HCT116 (cell line): ENCODE data around the gene PSMA6. TPM values are rescaled to one million over a fixed set of nuclear protein-coding genes. Genes with fewer than 3 reads are reported as not detected.

Source experiments
- ATAC-seq: fragments of 200-7000 bp; cut with Tn5 transposase; 2 replicates; pipeline ENCODE4 v1.9.1; 2020; ENCODE audit warnings: mild to moderate bottlenecking, moderate library complexity
- BruUV-seq: library from RNA; stranded (reverse); fragments of 400-500 nt; replicated peaks from 2 replicates; lab custom pipeline; 2021; lab: Mats Ljungman, UMichigan
- CTCF ChIA-PET: fragments of 300-600 bp; sonication (Branson Sonifier 250); formaldehyde crosslinking; loops from one replicate; lab custom pipeline; 2021; ENCODE audit warnings: antibody characterized with exemption; lab: Charles Lee
- POLR2A ChIA-PET: fragments of 300-600, 350-600 bp; sonication (Branson Sonifier 250); formaldehyde crosslinking; loops from one replicate; lab custom pipeline; 2021; ENCODE audit warnings: antibody characterized with exemption; lab: Charles Lee
- RAD21 ChIA-PET, 2 experiments: fragments of 300-600 bp; sonication (Branson Sonifier 250); formaldehyde crosslinking; loops; one replicate each; lab custom pipeline; 2023; ENCODE audit warnings: low total read pairs in 2 of 2; ENCODE audit not compliant: uncharacterized antibody in 2 of 2, unreplicated experiment in 2 of 2, low non-redundant PET in 1 of 2; lab: Charles Lee
- DNase-seq: peaks from one replicate; pipeline ENCODE4 v3.0.0-alpha.2; 2010; ENCODE audit warnings: low read depth, low spot score
- H2AFZ ChIP-seq: fragments of 200-600 bp; shearing (Covaris generic), sonication (generic); 2 replicates; pipeline ENCODE4 v1.6.1; 2017; ENCODE audit warnings: low read depth, mixed run types, mixed read lengths, antibody characterized with exemption, low read length; ENCODE audit not compliant: poor library complexity, severe bottlenecking
- H3K27ac ChIP-seq: 2 replicates; pipeline ENCODE4 v1.5.1; 2012; ENCODE audit warnings: low read depth, low read length
- H3K27me3 ChIP-seq: fragments of 200-600 bp; sonication (generic); 2 replicates; pipeline ENCODE4 v1.6.1; 2016; ENCODE audit warnings: mixed run types, low read length, mixed read lengths; ENCODE audit not compliant: insufficient read depth
- H3K36me3 ChIP-seq, 2 experiments: fragments of 200-500 bp in 1 of 2; fragments of 200-600 bp in 1 of 2; sonication (Bioruptor generic) in 1 of 2; sonication (generic) in 1 of 2; 2 replicates each; pipeline versions ENCODE4 v1.5.1 to v1.6.1; 2014 to 2016; ENCODE audit warnings: low read length in 2 of 2, inconsistent platforms in 1 of 2, mixed read lengths in 1 of 2, mixed run types in 1 of 2; ENCODE audit not compliant: insufficient read depth in 2 of 2, control insufficient read depth in 1 of 2
- H3K4me1 ChIP-seq, 2 experiments: fragments of 200-600 bp in 1 of 2; sonication (generic) in 1 of 2; 2 replicates each; pipeline versions ENCODE4 v1.5.1 to v1.6.1; 2012 to 2017; ENCODE audit warnings: low read length in 2 of 2, inconsistent platforms in 1 of 2, mild to moderate bottlenecking in 1 of 2, mixed read lengths in 1 of 2, mixed run types in 1 of 2, moderate library complexity in 1 of 2; ENCODE audit not compliant: insufficient read depth in 2 of 2, control insufficient read depth in 1 of 2
- H3K4me2 ChIP-seq: fragments of 200-600 bp; sonication (generic); 2 replicates; pipeline ENCODE4 v1.6.1; 2017; ENCODE audit warnings: mixed run types, low read length, mixed read lengths
- H3K4me3 ChIP-seq, 2 experiments: fragments of 200-600 bp in 1 of 2; sonication (generic) in 1 of 2; replicated peaks in 1 of 2; 2 replicates each; pipeline ENCODE4 v1.5.1; 2011 to 2016; ENCODE audit warnings: low read length in 2 of 2, control low read depth in 1 of 2, low read depth in 1 of 2, mild to moderate bottlenecking in 1 of 2, mixed read lengths in 1 of 2, mixed run types in 1 of 2
- H3K79me2 ChIP-seq: fragments of 200-600 bp; sonication (generic); 2 replicates; pipeline ENCODE4 v1.6.1; 2017; ENCODE audit warnings: mild to moderate bottlenecking, mixed run types, low read length, moderate library complexity, mixed read lengths; ENCODE audit not compliant: insufficient read depth
- H3K9ac ChIP-seq: fragments of 200-600 bp; sonication (generic); 2 replicates; pipeline ENCODE4 v1.6.1; 2016; ENCODE audit warnings: low read length, mixed read lengths
- H3K9me2 ChIP-seq: fragments of 200-600 bp; sonication (generic), shearing (Covaris generic); 2 replicates; pipeline ENCODE4 v1.6.1; 2017; ENCODE audit warnings: mixed run types, mild to moderate bottlenecking, moderate library complexity; ENCODE audit not compliant: insufficient read depth
- H3K9me3 ChIP-seq, 2 experiments: fragments of 200-500 bp in 1 of 2; fragments of 200-600 bp in 1 of 2; sonication (Bioruptor generic) in 1 of 2; sonication (generic) in 1 of 2; 2 replicates each; pipeline ENCODE4 v1.6.1; 2014 to 2017; ENCODE audit warnings: low read length in 2 of 2, mixed read lengths in 2 of 2, inconsistent platforms in 1 of 2, low read depth in 1 of 2, mild to moderate bottlenecking in 1 of 2, mixed run types in 1 of 2, moderate library complexity in 1 of 2; ENCODE audit not compliant: control insufficient read depth in 1 of 2, insufficient read depth in 1 of 2
- H4K20me1 ChIP-seq: fragments of 200-600 bp; sonication (generic), shearing (Covaris generic); 2 replicates; pipeline ENCODE4 v1.6.1; 2017; ENCODE audit warnings: mixed run types, mild to moderate bottlenecking, moderate library complexity; ENCODE audit not compliant: insufficient read depth
- CBX3 ChIP-seq: IDR thresholded peaks from 2 replicates; pipeline ENCODE4 v1.6.1; 2012; ENCODE audit warnings: low read depth
- EGR1 ChIP-seq: IDR thresholded peaks from 2 replicates; pipeline ENCODE4 v1.6.1; 2012; ENCODE audit warnings: low read depth
- EZH2 ChIP-seq: fragments of 200-600 bp; sonication (generic); IDR thresholded peaks from 2 replicates; pipeline ENCODE4 v1.6.1; 2017; ENCODE audit warnings: antibody characterized with exemption, mixed run types
- EZH2phosphoT487 ChIP-seq: fragments of 200-600 bp; IDR thresholded peaks from 2 replicates; pipeline ENCODE4 v1.6.1; 2018; ENCODE audit warnings: antibody characterized with exemption, borderline replicate concordance
- JUND ChIP-seq: IDR thresholded peaks from 2 replicates; pipeline ENCODE4 v1.6.1; 2012
- POLR2AphosphoS5 ChIP-seq: IDR thresholded peaks from 2 replicates; pipeline ENCODE4 v1.6.1; 2011; ENCODE audit warnings: mild to moderate bottlenecking, low read depth, low read length, moderate library complexity
- SRF ChIP-seq: IDR thresholded peaks from 2 replicates; pipeline ENCODE4 v1.6.1; 2012; ENCODE audit warnings: low read depth
- YY1 ChIP-seq: IDR thresholded peaks from 2 replicates; pipeline ENCODE4 v1.6.1; 2011; ENCODE audit warnings: low read length, low read depth, moderate library complexity, mild to moderate bottlenecking; ENCODE audit not compliant: insufficient replicate concordance; ENCODE audit errors: extremely low read depth
- intact Hi-C: fragments of 100-400 bp; cut with micrococcal nuclease; formaldehyde crosslinking; loops from 2 replicates; pipeline ENCODE4 v1.10.0; 2022
- total RNA-seq: library from RNA; stranded (reverse); gene quantifications from one replicate; pipeline ENCODE4 v1.2.1, GENCODE V29; 2021; ENCODE audit not compliant: unreplicated experiment
- TF ChIP-seq, protein P1 (sequence below): IDR thresholded peaks from 2 replicates; pipeline ENCODE4 v1.6.1; 2012
- TF ChIP-seq, protein P2 (sequence below), 3 experiments: fragments of 200-600 bp in 1 of 3; sonication (generic) in 1 of 3; IDR thresholded peaks in 2 of 3; conservative IDR thresholded peaks in 1 of 3; 2 replicates each; pipeline ENCODE4 v1.5.1; 2012 to 2017; ENCODE audit warnings: low read depth in 2 of 3, low read length in 2 of 3, antibody characterized with exemption in 1 of 3, borderline replicate concordance in 1 of 3, control low read depth in 1 of 3, mild to moderate bottlenecking in 1 of 3, mixed read lengths in 1 of 3, mixed run types in 1 of 3, moderate library complexity in 1 of 3; ENCODE audit not compliant: insufficient read depth in 1 of 3
- TF ChIP-seq, protein P3 (sequence below): IDR thresholded peaks from 2 replicates; pipeline ENCODE4 v1.6.1; 2011; ENCODE audit warnings: mild to moderate bottlenecking, low read length, moderate library complexity; ENCODE audit not compliant: insufficient replicate concordance; ENCODE audit errors: extremely low read depth

Gene PSMA6
- total RNA-seq, 1 experiment from 2014 or later: 194 TPM

DNA sequence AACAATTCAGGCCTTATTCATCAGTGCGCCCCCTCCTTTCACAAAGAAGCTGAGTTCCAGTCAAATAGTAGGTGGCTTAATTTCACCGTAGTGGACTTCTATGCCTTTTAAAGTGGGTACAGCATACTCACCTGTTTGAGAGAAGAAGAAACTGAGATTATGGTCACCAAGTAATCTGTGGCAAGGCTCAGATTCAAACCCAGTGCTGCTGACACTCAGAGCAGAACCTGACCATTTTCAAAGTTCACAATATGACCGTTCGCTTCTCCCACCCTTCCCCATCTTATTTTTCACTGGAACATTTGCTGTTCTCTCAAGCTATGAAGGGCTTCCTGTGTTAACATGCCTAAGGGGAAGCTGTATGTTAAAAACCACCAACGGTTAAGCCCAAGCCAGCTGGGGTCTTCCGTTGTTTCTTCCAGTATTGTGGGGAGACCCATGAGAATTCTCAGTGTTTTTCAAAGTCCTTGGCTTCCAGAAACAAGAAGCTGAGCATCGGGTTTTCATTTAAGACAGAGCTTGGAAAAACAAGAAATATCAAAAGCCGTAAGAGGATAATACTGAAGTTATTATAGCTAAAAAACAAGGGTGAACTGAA is 6.1 kb upstream of the PSMA6 start:
- no peak overlapping the region for H3K4me2 ChIP-seq
- H3K36me3 ChIP-seq: no peaks in the 10 kb centered on the region
- no peak overlapping the region for H2AFZ ChIP-seq
- no peak for ATAC-seq
- no peak overlapping the region for H3K27ac ChIP-seq
- no TSS peak for BruUV-seq
- H3K9ac ChIP-seq: no peak overlapping the region
- H3K27me3 ChIP-seq: no peaks in the 10 kb centered on the region
- intact Hi-C loops: no loop called here
- no peaks in the 10 kb centered on the region for H4K20me1 ChIP-seq
- CTCF ChIA-PET: no interaction called here
- POLR2A ChIA-PET: no interaction called here
- no peak overlapping the region for H3K4me3 ChIP-seq
- H3K9me2 ChIP-seq: no peaks in the 10 kb centered on the region
- no peaks in the 10 kb centered on the region for H3K4me1 ChIP-seq
- no peak for DNase-seq
- TF ChIP-seq, protein P1, sequence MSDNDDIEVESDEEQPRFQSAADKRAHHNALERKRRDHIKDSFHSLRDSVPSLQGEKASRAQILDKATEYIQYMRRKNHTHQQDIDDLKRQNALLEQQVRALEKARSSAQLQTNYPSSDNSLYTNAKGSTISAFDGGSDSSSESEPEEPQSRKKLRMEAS: no peak
- no peak for TF ChIP-seq EZH2
- TF ChIP-seq, protein P2, sequence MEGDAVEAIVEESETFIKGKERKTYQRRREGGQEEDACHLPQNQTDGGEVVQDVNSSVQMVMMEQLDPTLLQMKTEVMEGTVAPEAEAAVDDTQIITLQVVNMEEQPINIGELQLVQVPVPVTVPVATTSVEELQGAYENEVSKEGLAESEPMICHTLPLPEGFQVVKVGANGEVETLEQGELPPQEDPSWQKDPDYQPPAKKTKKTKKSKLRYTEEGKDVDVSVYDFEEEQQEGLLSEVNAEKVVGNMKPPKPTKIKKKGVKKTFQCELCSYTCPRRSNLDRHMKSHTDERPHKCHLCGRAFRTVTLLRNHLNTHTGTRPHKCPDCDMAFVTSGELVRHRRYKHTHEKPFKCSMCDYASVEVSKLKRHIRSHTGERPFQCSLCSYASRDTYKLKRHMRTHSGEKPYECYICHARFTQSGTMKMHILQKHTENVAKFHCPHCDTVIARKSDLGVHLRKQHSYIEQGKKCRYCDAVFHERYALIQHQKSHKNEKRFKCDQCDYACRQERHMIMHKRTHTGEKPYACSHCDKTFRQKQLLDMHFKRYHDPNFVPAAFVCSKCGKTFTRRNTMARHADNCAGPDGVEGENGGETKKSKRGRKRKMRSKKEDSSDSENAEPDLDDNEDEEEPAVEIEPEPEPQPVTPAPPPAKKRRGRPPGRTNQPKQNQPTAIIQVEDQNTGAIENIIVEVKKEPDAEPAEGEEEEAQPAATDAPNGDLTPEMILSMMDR (IDR thresholded peaks at IDR 0.05 in 2 of 3, conservative IDR thresholded peaks at IDR 0.05 in 1 of 3; ENCODE audit: borderline replicate concordance in 1 of 3, insufficient read depth in 1 of 3, low read depth in 2 of 3, low read length in 2 of 3): no peak
- TF ChIP-seq POLR2AphosphoS5: no peak
- TF ChIP-seq, all 23 proteins: peak for 0
- Histone ChIP-seq H3K79me2 (no peaks in the 10 kb centered on the region), H3K9me3 (no peaks in the 10 kb centered on the region)
- RAD21 ChIA-PET: no interaction called here

DNA sequence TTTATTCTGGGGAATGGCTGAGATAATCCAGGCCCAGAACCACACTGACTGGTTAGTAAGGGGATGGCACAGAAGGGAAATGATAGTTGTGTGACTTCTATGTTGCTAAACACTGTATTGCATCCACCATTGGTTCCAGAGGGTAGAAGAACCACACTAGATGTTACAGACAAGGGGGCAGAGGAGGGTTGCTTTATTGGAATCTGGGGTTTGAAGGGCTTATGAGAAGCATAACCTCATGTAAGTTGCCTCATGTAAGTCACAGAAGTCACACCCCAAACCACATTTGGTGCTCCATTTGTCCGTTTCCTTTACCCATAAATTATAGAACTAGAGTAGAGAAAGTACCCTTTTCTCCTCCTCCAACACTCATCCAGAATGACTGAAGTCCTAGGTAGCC is 5.5 kb upstream of the PSMA6 start:
- DNase-seq: no peak
- no peak overlapping the region for H2AFZ ChIP-seq
- ChIA-PET RAD21 (no interaction called here), POLR2A (no interaction called here), CTCF (no interaction called here)
- intact Hi-C loops: no loop called here
- no peak overlapping the region for H3K9ac ChIP-seq
- ATAC-seq: no peak
- no peaks in the 10 kb centered on the region; a peak in 2 of 4 replicates for H3K4me1 ChIP-seq
- no peaks in the 10 kb centered on the region for H3K36me3 ChIP-seq
- no peaks in the 10 kb centered on the region for H3K27me3 ChIP-seq
- H3K4me2 ChIP-seq: no peak overlapping the region
- BruUV-seq: no TSS peak
- H3K4me3 ChIP-seq: no peak overlapping the region
- no peaks in the 10 kb centered on the region for H3K9me3 ChIP-seq
- no peaks in the 10 kb centered on the region for H4K20me1 ChIP-seq
- no peaks in the 10 kb centered on the region for H3K79me2 ChIP-seq
- H3K27ac ChIP-seq: no peak overlapping the region
- H3K9me2 ChIP-seq: no peaks in the 10 kb centered on the region
- no peak for TF ChIP-seq SRF
- TF ChIP-seq, protein P2 (IDR thresholded peaks at IDR 0.05 in 2 of 3, conservative IDR thresholded peaks at IDR 0.05 in 1 of 3; ENCODE audit: borderline replicate concordance in 1 of 3, insufficient read depth in 1 of 3, low read depth in 2 of 3, low read length in 2 of 3): no peak
- TF ChIP-seq, protein P3, sequence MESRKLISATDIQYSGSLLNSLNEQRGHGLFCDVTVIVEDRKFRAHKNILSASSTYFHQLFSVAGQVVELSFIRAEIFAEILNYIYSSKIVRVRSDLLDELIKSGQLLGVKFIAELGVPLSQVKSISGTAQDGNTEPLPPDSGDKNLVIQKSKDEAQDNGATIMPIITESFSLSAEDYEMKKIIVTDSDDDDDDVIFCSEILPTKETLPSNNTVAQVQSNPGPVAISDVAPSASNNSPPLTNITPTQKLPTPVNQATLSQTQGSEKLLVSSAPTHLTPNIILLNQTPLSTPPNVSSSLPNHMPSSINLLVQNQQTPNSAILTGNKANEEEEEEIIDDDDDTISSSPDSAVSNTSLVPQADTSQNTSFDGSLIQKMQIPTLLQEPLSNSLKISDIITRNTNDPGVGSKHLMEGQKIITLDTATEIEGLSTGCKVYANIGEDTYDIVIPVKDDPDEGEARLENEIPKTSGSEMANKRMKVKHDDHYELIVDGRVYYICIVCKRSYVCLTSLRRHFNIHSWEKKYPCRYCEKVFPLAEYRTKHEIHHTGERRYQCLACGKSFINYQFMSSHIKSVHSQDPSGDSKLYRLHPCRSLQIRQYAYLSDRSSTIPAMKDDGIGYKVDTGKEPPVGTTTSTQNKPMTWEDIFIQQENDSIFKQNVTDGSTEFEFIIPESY: no peak
- no peak for TF ChIP-seq EZH2phosphoT487
- TF ChIP-seq CBX3: no peak
- TF ChIP-seq POLR2AphosphoS5: no peak
- no peak for TF ChIP-seq JUND
- TF ChIP-seq YY1: no peak
- no peak for TF ChIP-seq EGR1
